Loucy (cell line): Measurements from ENCODE around the gene SHLD1.

Experiments used
- H2AFZ ChIP-seq: fragments of 200-600 bp; sonication (generic); 2 replicates; pipeline ENCODE4 v1.6.0; 2016; ENCODE audit warnings: antibody characterized with exemption, mild to moderate bottlenecking, low read length, moderate library complexity
- H3F3A ChIP-seq: fragments of 200-600 bp; 2 replicates; pipeline ENCODE4 v1.6.0; 2016; ENCODE audit warnings: antibody characterized with exemption, low read depth, mild to moderate bottlenecking
- H3K27me3 ChIP-seq: fragments of 200-600 bp; sonication (generic); 2 replicates; pipeline ENCODE4 v1.6.1; 2014; ENCODE audit warnings: low read length, mild to moderate bottlenecking; ENCODE audit not compliant: insufficient read depth, poor library complexity, severe bottlenecking
- H3K36me3 ChIP-seq: fragments of 200-600 bp; sonication (generic); 2 replicates; pipeline ENCODE4 v1.6.1; 2016; ENCODE audit warnings: low read length; ENCODE audit not compliant: insufficient read depth
- H3K4me1 ChIP-seq: fragments of 200-600 bp; sonication (generic); 2 replicates; pipeline ENCODE4 v1.5.1; 2014; ENCODE audit warnings: low read length, mild to moderate bottlenecking; ENCODE audit not compliant: insufficient read depth, poor library complexity, severe bottlenecking
- H3K4me2 ChIP-seq: fragments of 200-600 bp; sonication (generic); 2 replicates; pipeline ENCODE4 v1.6.0; 2014; ENCODE audit warnings: antibody characterized with exemption, low read length, low read depth, mild to moderate bottlenecking; ENCODE audit not compliant: poor library complexity, severe bottlenecking
- H3K4me3 ChIP-seq: fragments of 200-600 bp; sonication (generic); 2 replicates; pipeline ENCODE4 v1.5.1; 2014; ENCODE audit warnings: low read length, mild to moderate bottlenecking, mixed read lengths; ENCODE audit not compliant: poor library complexity, severe bottlenecking
- H3K79me2 ChIP-seq: fragments of 200-600 bp; sonication (generic); 2 replicates; pipeline ENCODE4 v1.6.1; 2014; ENCODE audit warnings: low read length; ENCODE audit not compliant: insufficient read depth
- H3K9ac ChIP-seq: fragments of 200-600 bp; sonication (generic); 2 replicates; pipeline ENCODE4 v1.6.0; 2014; ENCODE audit warnings: mild to moderate bottlenecking, low read depth, low read length, moderate library complexity; ENCODE audit not compliant: poor library complexity, severe bottlenecking
- H3K9me2 ChIP-seq: fragments of 200-600 bp; sonication (generic); replicated peaks from 2 replicates; pipeline ENCODE4 v1.6.1; 2016; ENCODE audit warnings: low read depth, low read length, mixed read lengths
- H3K9me3 ChIP-seq: fragments of 200-600 bp; sonication (generic); 2 replicates; pipeline ENCODE4 v1.6.1; 2014; ENCODE audit warnings: mild to moderate bottlenecking, antibody characterized with exemption, low read length, low read depth; ENCODE audit not compliant: insufficient read depth
- H4K20me1 ChIP-seq: fragments of 200-600 bp; sonication (generic); 2 replicates; pipeline ENCODE4 v1.6.0; 2014; ENCODE audit warnings: antibody characterized with exemption, low read length, mild to moderate bottlenecking; ENCODE audit not compliant: insufficient read depth, poor library complexity, severe bottlenecking
- EZH2phosphoT487 ChIP-seq: fragments of 200-600 bp; IDR thresholded peaks from 2 replicates; pipeline ENCODE4 v1.6.1; 2018; ENCODE audit warnings: antibody characterized with exemption, mild to moderate bottlenecking, moderate library complexity, borderline replicate concordance
- TF ChIP-seq, protein P1 (sequence below): fragments of 200-600 bp; sonication (generic); conservative IDR thresholded peaks from 2 replicates; pipeline ENCODE4 v1.5.1; 2014; ENCODE audit warnings: mild to moderate bottlenecking, antibody characterized with exemption, low read length

Gene SHLD1

DNA sequence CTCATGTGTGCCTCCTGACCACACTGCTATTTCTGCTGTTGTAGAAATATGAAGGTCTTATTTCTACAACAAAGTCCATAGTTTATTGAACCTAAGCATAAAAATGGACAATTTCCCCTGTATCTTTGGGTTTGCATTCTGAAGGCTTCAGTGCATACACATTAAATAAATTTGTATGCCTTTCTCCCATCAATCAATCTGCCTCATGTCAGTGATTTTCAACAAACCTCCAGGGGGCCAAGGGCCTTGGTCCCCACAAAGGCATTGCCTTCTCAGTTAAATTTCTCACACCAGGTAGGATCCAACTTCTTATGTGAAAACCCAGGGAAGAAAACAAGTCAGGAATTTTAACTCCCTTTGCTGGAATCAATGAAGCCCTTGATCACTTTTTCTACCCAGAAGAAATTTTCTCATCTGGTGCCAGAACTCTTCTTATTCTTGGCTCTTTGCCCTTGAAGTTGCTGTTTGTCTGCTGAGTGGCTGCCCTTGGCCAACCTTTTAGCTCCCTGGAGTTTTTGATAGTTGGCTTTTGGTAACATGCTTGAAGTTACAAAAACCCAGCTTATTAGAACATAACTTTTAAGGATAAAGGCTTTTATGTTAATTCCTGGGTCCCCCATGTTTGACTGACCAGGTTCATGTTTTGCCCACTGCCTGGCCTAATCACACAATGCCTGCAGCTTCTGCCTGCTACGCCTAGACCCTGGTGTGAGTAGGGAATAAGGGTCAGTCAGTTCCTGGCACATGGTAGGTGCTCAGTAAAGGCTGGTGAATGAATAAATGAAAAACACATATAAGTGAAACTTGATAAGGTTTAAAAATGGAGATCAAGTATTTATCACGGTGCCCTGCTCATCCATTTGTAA is 37.0 kb downstream of the SHLD1 start:
- Histone ChIP-seq H4K20me1 (no peaks in the 10 kb centered on the region), H3K9ac (no peak overlapping the region), H3K9me2 (no peaks in the 10 kb centered on the region), H3K4me3 (no peak overlapping the region), H3K36me3 (peaks cover 18% of the 10 kb centered on the region; the same call in 1 of the 2 replicates), H3K4me1 (no peaks in the 10 kb centered on the region), H3K79me2 (no peaks in the 10 kb centered on the region), H3K27me3 (no peaks in the 10 kb centered on the region), H3K9me3 (no peaks in the 10 kb centered on the region), H3F3A (no peaks in the 10 kb centered on the region), H3K4me2 (no peak overlapping the region), H2AFZ (no peak overlapping the region)
- TF ChIP-seq, protein P1, sequence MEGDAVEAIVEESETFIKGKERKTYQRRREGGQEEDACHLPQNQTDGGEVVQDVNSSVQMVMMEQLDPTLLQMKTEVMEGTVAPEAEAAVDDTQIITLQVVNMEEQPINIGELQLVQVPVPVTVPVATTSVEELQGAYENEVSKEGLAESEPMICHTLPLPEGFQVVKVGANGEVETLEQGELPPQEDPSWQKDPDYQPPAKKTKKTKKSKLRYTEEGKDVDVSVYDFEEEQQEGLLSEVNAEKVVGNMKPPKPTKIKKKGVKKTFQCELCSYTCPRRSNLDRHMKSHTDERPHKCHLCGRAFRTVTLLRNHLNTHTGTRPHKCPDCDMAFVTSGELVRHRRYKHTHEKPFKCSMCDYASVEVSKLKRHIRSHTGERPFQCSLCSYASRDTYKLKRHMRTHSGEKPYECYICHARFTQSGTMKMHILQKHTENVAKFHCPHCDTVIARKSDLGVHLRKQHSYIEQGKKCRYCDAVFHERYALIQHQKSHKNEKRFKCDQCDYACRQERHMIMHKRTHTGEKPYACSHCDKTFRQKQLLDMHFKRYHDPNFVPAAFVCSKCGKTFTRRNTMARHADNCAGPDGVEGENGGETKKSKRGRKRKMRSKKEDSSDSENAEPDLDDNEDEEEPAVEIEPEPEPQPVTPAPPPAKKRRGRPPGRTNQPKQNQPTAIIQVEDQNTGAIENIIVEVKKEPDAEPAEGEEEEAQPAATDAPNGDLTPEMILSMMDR = no peak
- TF ChIP-seq EZH2phosphoT487 = no peak

DNA sequence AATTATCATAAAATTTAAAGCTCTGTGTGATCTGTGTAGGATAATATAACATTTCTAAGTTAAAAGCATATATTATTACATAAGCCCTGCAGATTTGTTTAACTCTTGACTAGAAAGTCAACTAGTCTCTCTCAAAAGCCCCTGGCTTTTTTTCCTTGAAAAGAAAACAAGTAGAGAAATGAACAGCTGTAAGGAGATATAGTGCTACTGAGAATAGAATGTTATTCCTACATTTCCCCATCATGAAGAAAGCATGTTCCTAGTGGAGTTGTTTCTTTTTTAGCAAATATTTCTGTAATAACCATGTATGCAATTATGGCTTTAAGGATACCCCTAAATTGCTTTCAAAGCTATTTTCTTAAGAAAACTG is 37.6 kb downstream of the SHLD1 start:
- Histone ChIP-seq H3K9ac (no peak overlapping the region), H3K4me1 (no peaks in the 10 kb centered on the region), H3K9me2 (no peaks in the 10 kb centered on the region), H3K27me3 (no peaks in the 10 kb centered on the region), H3K4me2 (no peak overlapping the region), H4K20me1 (no peaks in the 10 kb centered on the region), H3K79me2 (no peaks in the 10 kb centered on the region), H3K9me3 (no peaks in the 10 kb centered on the region), H2AFZ (no peak overlapping the region), H3F3A (no peaks in the 10 kb centered on the region), H3K36me3 (peaks cover 13% of the 10 kb centered on the region; the same call in 1 of the 2 replicates), H3K4me3 (no peak overlapping the region)
- TF ChIP-seq, protein P1 = no peak
- no peak for TF ChIP-seq EZH2phosphoT487

DNA sequence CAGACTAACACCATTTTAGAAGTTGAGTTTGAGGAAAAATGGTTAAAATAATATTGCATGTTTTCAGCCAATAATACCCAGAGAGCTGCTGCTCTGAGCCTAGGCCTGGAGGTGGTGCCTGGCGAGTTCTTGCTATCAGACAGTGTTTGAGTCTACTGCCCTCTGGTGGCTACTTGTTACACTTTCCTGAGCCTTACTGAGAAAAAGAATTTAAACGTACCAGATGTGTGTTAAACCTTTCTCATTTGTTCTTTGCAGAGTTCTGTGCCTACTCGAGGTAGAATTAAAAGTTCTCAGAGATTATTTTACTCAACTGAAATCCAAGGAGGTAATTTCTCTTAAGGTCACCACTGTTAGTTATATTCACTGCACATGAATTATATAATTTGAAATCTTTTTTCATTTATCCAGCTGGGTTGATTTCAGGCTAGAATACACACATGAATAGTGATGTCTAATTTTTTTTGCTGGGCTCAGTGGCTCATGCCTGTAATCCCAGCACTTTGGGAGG is 38.2 kb downstream of the SHLD1 start:
- no peaks in the 10 kb centered on the region for H4K20me1 ChIP-seq
- H3K4me3 ChIP-seq = no peak overlapping the region
- H3K4me1 ChIP-seq = no peaks in the 10 kb centered on the region
- TF ChIP-seq, protein P1 = peak; percentile 96
- TF ChIP-seq EZH2phosphoT487 = no peak
- no peak overlapping the region for H3K4me2 ChIP-seq
- no peaks in the 10 kb centered on the region for H3K27me3 ChIP-seq
- no peaks in the 10 kb centered on the region for H3K9me3 ChIP-seq
- no peaks in the 10 kb centered on the region for H3K9me2 ChIP-seq
- H3K36me3 ChIP-seq = peaks cover 13% of the 10 kb centered on the region; the same call in 1 of the 2 replicates
- H2AFZ ChIP-seq = no peak overlapping the region
- no peak overlapping the region for H3K9ac ChIP-seq
- no peaks in the 10 kb centered on the region for H3F3A ChIP-seq
- H3K79me2 ChIP-seq = no peaks in the 10 kb centered on the region
